Endothelial cell (in vitro differentiated cells): ENCODE results near the gene RNF145. TPM values are rescaled to one million over a fixed set of nuclear protein-coding genes. Genes with fewer than 3 reads are reported as not detected.
A peak's percentile ranks its signal among the peaks of the same experiment; 100 is the strongest.

ENCODE experiments used
- DNase-seq: peaks from one replicate; pipeline ENCODE4 v3.0.0; 2021; ENCODE audit warnings: low spot score
- H3K27ac Mint-ChIP-seq: one replicate; pipeline ENCODE4 v1.8.0; 2021; ENCODE audit warnings: mixed read lengths, inconsistent platforms; ENCODE audit not compliant: unreplicated experiment
- H3K27me3 Mint-ChIP-seq: one replicate; pipeline ENCODE4 v1.8.0; 2021; ENCODE audit warnings: mild to moderate bottlenecking, moderate library complexity, mixed read lengths, inconsistent platforms; ENCODE audit not compliant: unreplicated experiment
- H3K36me3 Mint-ChIP-seq: one replicate; pipeline ENCODE4 v1.8.0; 2021; ENCODE audit warnings: mild to moderate bottlenecking, low read depth, mixed read lengths, inconsistent platforms; ENCODE audit not compliant: unreplicated experiment
- H3K4me1 Mint-ChIP-seq: one replicate; pipeline ENCODE4 v1.8.0; 2021; ENCODE audit warnings: mild to moderate bottlenecking, mixed read lengths, inconsistent platforms; ENCODE audit not compliant: unreplicated experiment
- H3K4me3 Mint-ChIP-seq: one replicate; pipeline ENCODE4 v1.8.0; 2021; ENCODE audit warnings: mild to moderate bottlenecking, mixed read lengths, inconsistent platforms; ENCODE audit not compliant: unreplicated experiment
- H3K9me3 Mint-ChIP-seq: one replicate; pipeline ENCODE4 v1.8.0; 2021; ENCODE audit warnings: mixed read lengths, inconsistent platforms; ENCODE audit not compliant: unreplicated experiment
- CTCF ChIP-seq: fragments of 200-600 bp; sonication (generic); IDR thresholded peaks from one replicate; pipeline ENCODE4 v1.5.0; 2021; ENCODE audit warnings: antibody characterized with exemption; ENCODE audit not compliant: unreplicated experiment
- total RNA-seq: library from RNA; stranded (reverse); fragmentation: NEBNext Ultra II Directional; extraction: Animal tissue kit (Norgen Biotek cat#: 25700); gene quantifications from one replicate; pipeline ENCODE4 v1.2.1, GENCODE V29; 2021; ENCODE audit not compliant: unreplicated experiment

RNF145 gene
- total RNA-seq, 1 donor from 2014 or later, result 102 TPM

GRCh38 chr5:159206368-159206767 lies 3.0 kb downstream of the RNF145 start:
- Mint-ChIP-seq H3K36me3 (peaks cover 22% of the 10 kb centered on the region), H3K27ac (peak overlapping the region; percentile 85), H3K4me1 (peaks cover 50% of the 10 kb centered on the region), H3K4me3 (peak overlapping the region; percentile 98), H3K9me3 (no peaks in the 10 kb centered on the region), H3K27me3 (peaks cover 21% of the 10 kb centered on the region)
- no peak for TF ChIP-seq CTCF
- no peak for DNase-seq

- peaks cover 36% of the 10 kb centered on the region for H3K4me1 Mint-ChIP-seq
- no peak for DNase-seq
- no peak overlapping the region for H3K4me3 Mint-ChIP-seq
- no peak for TF ChIP-seq CTCF
- peaks cover 9% of the 10 kb centered on the region for H3K27me3 Mint-ChIP-seq
- no peaks in the 10 kb centered on the region for H3K9me3 Mint-ChIP-seq
- H3K36me3 Mint-ChIP-seq, result peaks cover 9% of the 10 kb centered on the region
- H3K27ac Mint-ChIP-seq, result no peak overlapping the region
Measured at GRCh38 chr5:159203351-159203750, 6.0 kb downstream of the RNF145 start.

- H3K4me1 Mint-ChIP-seq, result peaks cover 27% of the 10 kb centered on the region
- H3K27me3 Mint-ChIP-seq, result peaks cover under 1% of the 10 kb centered on the region
- peaks cover 1% of the 10 kb centered on the region for H3K36me3 Mint-ChIP-seq
- no peak for TF ChIP-seq CTCF
- DNase-seq, result no peak
- H3K9me3 Mint-ChIP-seq, result no peaks in the 10 kb centered on the region
- H3K4me3 Mint-ChIP-seq, result no peak overlapping the region
- no peak overlapping the region for H3K27ac Mint-ChIP-seq
Measured at GRCh38 chr5:159202151-159202550, 7.2 kb downstream of the RNF145 start.

GRCh38 chr5:159199780-159200179 lies 9.6 kb downstream of the RNF145 start:
- DNase-seq, result no peak
- Mint-ChIP-seq H3K9me3 (no peaks in the 10 kb centered on the region), H3K27me3 (no peaks in the 10 kb centered on the region), H3K4me3 (no peak overlapping the region), H3K4me1 (peaks cover 7% of the 10 kb centered on the region), H3K27ac (no peak overlapping the region), H3K36me3 (no peaks in the 10 kb centered on the region)
- no peak for TF ChIP-seq CTCF

GRCh38 chr5:159199225-159199624 lies 10.1 kb downstream of the RNF145 start:
- Mint-ChIP-seq H3K4me3 (no peak overlapping the region), H3K4me1 (peaks cover 7% of the 10 kb centered on the region), H3K36me3 (no peaks in the 10 kb centered on the region), H3K27ac (no peak overlapping the region), H3K9me3 (no peaks in the 10 kb centered on the region), H3K27me3 (no peaks in the 10 kb centered on the region)
- no peak for DNase-seq
- TF ChIP-seq CTCF, result no peak
